Stimulated activated CD8-positive, alpha-beta memory T cell treated with anti-CD3 and anti-CD28 coated beads, Interleukin-4, amount 100 ng/mL, for 1 hour (primary cell): Measurements from ENCODE around the gene MYO18A.

Experiments used
- DNase-seq, 2 donors: peaks; one replicate each; pipeline ENCODE4 v3.0.0-alpha.2; 2020; ENCODE audit warnings: low read depth in 2 of 2, low spot score in 1 of 2

MYO18A gene

DNA sequence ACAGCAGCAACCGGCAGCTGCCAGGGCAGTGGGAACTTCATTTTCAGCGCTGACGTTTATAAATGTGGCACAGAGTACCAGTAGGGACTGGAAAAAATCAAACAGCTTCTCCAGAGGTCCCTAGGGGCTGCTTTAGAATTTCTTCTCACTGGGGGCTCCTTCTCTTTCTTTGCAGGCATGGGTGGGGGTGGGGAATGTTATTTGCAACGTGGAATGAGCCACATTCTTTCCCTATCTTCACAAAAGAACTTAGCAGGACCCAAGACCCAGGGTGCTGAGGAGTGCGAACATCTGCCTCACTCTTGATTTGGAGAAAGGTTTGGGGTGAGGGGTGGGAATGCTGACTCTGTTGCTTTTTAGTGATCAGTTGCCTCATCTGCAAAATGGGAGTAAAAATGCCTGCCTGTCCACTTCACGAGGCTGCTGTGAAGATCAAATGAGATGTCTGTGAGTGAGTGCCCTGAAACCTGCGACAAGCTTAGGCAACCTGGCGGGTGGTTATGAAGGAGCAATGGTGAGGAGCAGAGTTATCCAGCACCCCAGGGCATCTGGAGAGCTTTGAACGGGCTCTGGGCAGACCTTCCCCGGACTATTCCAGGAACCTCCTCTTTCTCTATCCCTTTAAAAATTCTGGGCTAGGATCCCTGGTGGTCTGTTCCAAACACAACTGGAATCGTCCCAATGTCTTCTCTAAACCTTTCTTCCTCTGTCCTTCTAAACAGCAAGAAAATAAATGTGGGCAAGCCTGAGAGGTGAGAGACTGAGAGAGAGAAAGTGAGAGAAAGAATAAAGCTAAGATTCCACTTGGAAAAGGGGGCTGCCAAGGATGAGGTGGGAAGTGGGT lies 148.0 kb downstream of the MYO18A start:
- no peak for DNase-seq

DNA sequence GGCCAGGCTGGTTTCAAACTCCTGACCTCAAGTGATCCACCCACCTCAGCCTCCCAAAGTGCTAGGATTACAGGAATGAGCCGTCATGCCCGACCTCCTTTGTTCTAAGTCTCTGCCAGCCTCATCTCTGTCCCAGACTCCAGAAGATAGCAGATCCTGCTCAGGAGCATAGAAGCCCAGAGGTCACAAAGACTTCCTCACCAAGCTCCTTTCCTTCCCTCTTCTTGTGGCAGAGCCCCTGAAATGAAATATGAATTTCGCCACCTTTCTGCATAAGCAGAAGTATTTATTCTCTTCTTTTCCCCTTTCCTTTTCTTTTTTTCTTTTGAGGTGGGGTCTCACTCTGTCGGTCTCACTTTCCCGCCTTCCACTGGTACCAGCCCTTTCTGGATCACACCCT lies 148.7 kb downstream of the MYO18A start:
- DNase-seq: no peak

DNA sequence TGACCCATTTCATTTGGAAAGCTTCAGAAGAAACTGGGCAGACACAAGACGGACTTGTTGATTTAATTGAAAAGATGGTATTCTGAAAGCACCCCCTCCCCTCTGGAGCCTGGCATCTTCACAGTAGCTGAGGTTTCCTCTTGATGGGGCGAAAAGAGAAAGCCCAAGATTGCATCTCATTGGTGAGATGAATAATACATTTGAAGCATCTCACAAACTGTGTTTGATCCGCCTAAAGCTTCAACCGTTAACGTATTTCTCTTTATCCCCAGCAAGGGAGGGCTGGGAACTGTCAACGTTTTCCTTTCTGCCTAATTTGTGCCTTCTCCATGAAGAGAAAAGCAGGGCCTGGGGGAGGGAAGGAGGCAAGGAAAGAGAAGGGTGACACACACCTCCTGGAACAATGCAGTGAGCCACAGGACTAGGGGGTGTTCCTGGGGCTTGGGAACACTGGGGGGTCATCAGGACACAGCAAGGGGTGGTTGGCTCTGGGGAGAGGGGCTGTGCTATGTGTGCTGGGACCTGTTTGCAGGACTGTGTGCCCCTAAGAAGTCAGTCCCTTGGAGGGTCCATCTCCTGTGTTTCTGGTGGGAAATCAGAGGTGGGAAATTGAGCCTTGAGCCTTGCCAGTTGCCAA lies 155.8 kb downstream of the MYO18A start:
- DNase-seq: no peak

DNA sequence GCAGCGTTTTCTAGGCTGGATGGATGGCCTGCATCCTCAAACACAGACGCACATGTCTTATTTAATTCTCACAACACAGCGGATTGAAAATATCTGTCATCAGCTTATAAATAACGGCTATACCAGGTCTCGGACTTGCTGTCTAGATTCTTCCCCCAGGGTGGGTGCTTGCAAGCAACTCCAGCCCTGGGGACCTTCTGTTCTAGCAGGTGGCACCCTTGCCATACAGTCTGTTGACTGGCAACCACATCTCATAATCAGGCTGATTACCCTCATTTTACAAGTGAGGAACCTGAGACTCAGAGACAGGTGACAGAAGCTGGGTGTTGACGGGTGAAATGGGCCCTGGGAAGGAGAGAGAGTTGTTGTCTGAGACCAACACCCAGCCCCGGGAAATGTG lies 158.1 kb downstream of the MYO18A start:
- DNase-seq: no peak

DNA sequence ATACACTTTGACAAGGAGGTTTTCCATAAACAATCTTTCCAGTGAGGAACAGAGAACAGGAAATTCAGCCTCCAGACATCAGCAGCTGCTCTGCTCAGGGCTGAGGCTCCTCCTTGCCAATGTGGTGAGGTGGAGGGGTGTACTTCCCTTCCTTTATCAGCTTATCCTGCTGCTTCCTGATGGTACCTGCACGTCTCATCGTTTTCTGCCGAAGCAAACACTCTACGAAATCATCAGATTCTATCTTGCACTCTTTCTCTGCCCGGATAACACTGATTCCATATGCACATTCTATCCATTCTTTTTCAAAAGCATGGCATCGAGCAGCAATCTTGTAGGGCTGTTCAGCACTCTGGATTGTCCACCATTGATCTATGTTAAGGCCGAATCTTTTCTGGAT lies 159.0 kb downstream of the MYO18A start:
- no peak for DNase-seq
